ENCODE results near the gene HOXD3. TPM values are rescaled to one million over a fixed set of nuclear protein-coding genes. Genes with fewer than 3 reads are reported as not detected.

Gene HOXD3
- total RNA-seq, 3 donors from 2014 or later (not counting 1 experiment from before 2014, with no cell fraction given), result not detected

DNA sequence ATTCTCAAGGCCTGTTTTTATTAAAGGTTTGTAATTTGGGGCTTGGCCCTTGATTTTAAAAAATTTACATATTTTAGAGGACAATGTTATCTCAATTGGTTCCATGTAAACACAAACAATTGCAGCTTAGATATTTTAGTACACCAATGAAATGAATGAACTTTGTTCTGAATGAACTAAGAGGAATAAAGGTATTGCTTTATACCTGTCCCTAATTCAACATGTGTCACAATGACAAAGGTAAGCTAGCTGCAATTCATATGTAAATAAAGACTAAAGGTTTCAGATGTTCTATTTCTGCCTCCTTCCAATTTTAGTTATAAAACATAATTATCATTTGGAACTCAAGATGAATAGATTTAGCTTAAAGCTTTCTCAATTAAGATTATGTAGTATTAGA is 42.8 kb downstream of the HOXD3 start:
- DNase-seq (no peak), ATAC-seq (no peak)
- H3K4me3 ChIP-seq (ENCODE audit: low read length), result no peak overlapping the region
- Mint-ChIP-seq H3K4me3 (no peak overlapping the region), H3K27me3 (ENCODE audit: low read depth in 2 of 2) (peaks cover 30 to 46% of the 10 kb centered on the region in 2 donors), H3K4me1 (no peaks in the 10 kb centered on the region), H3K36me3 (no peaks in the 10 kb centered on the region), H3K27ac (no peak overlapping the region), H3K9me3 (peaks cover 0 to 3% of the 10 kb centered on the region in 2 donors)
- intact Hi-C loops (cut with micrococcal nuclease), result no loop called here
- TF ChIP-seq, protein P1, sequence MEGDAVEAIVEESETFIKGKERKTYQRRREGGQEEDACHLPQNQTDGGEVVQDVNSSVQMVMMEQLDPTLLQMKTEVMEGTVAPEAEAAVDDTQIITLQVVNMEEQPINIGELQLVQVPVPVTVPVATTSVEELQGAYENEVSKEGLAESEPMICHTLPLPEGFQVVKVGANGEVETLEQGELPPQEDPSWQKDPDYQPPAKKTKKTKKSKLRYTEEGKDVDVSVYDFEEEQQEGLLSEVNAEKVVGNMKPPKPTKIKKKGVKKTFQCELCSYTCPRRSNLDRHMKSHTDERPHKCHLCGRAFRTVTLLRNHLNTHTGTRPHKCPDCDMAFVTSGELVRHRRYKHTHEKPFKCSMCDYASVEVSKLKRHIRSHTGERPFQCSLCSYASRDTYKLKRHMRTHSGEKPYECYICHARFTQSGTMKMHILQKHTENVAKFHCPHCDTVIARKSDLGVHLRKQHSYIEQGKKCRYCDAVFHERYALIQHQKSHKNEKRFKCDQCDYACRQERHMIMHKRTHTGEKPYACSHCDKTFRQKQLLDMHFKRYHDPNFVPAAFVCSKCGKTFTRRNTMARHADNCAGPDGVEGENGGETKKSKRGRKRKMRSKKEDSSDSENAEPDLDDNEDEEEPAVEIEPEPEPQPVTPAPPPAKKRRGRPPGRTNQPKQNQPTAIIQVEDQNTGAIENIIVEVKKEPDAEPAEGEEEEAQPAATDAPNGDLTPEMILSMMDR (IDR thresholded peaks at IDR 0.05), result no peak
- H3K4me1 ChIP-seq (ENCODE audit: control insufficient read depth, insufficient read depth, low read length), result no peaks in the 10 kb centered on the region
- no peaks in the 10 kb centered on the region for H3K36me3 ChIP-seq (ENCODE audit: control insufficient read depth, insufficient read depth, low read length)
- no peak overlapping the region for H3K27ac ChIP-seq (ENCODE audit: low read length)
- no peaks in the 10 kb centered on the region for H3K9me3 ChIP-seq (ENCODE audit: control insufficient read depth, insufficient read depth, low read length)
- H3K27me3 ChIP-seq (ENCODE audit: control insufficient read depth, insufficient read depth, low read length), result peaks cover 12% of the 10 kb centered on the region

DNA sequence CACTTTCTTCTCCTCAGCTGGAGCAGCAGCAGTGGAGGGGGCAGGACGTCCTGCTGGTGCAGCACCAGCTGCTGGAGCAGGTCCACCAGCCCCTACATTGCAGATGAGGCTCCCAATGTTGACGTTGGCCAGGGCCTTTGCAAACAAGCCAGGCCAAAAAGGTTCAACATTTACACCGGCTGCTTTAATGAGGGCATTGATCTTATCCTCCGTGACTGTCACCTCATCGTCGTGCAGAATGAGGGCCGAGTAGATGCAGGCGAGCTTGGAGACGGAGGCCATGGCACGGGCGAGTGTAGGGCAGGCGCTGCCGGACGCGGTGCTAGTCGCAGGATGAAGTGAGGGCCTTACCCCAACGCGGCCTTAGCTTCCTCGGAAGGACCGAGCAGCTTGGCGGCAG is 43.9 kb downstream of the HOXD3 start:
- TF ChIP-seq, protein P1 (IDR thresholded peaks at IDR 0.05), result no peak
- peaks cover 9% of the 10 kb centered on the region for H3K27me3 ChIP-seq (ENCODE audit: control insufficient read depth, insufficient read depth, low read length)
- Mint-ChIP-seq H3K4me3 (no peak overlapping the region), H3K4me1 (no peaks in the 10 kb centered on the region), H3K36me3 (no peaks in the 10 kb centered on the region), H3K27me3 (ENCODE audit: low read depth in 2 of 2) (peaks cover 28 to 44% of the 10 kb centered on the region in 2 donors), H3K27ac (no peak overlapping the region), H3K9me3 (peaks cover 0 to 3% of the 10 kb centered on the region in 2 donors)
- H3K4me1 ChIP-seq (ENCODE audit: control insufficient read depth, insufficient read depth, low read length), result no peaks in the 10 kb centered on the region
- no peaks in the 10 kb centered on the region for H3K9me3 ChIP-seq (ENCODE audit: control insufficient read depth, insufficient read depth, low read length)
- intact Hi-C loops (cut with micrococcal nuclease), result no loop called here
- DNase-seq, result no peak
- 81% methylated on average over 21 of the region's 21 CpGs for WGBS (ENCODE audit: insufficient coverage)
- no peak overlapping the region for H3K4me3 ChIP-seq (ENCODE audit: low read length)
- H3K27ac ChIP-seq (ENCODE audit: low read length), result no peak overlapping the region
- H3K36me3 ChIP-seq (ENCODE audit: control insufficient read depth, insufficient read depth, low read length), result no peaks in the 10 kb centered on the region
- ATAC-seq, result no peak

DNA sequence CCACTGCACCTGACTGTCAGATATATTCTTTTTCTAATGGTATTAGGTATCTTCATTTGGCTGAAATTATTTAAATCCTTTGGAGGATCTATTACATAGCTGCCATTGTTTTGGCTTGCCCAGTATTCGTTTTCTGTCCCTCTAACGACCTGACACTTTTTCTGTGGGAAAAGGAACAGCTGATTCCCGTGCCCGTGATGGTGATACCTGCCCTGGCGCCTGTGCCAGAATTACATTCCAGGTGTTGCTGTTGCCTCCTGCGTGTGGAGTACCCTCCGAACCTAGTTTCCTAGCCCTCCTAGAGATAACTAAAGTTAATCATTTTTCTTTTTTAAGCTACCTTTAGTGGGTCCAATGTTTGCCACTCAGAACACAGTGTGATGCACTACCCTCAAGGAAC is 45.4 kb downstream of the HOXD3 start:
- WGBS (ENCODE audit: insufficient coverage), result 93% methylated on average over 7 of the region's 7 CpGs

DNA sequence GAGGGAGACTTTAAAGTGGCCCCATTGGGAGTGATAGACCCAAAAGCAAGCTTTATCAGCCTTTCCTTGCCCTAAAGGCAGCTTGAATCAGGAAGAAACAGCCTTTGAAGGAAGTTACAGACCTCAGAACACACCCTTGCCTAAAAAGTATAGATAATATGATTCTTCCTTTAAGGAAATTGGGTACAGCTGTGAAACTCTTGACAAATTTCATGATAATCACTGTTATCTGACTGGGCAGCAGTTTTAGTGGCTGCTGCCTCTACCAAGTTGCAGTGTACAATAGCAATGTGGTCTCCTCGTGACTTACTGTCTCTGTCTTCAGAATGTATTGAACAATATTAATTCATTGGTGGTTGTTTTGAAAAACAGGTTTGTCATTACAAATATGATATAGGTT is 48.0 kb downstream of the HOXD3 start:
- no peaks in the 10 kb centered on the region for H3K4me1 Mint-ChIP-seq
- TF ChIP-seq, protein P1 (IDR thresholded peaks at IDR 0.05), result no peak
- Histone ChIP-seq H3K36me3 (ENCODE audit: control insufficient read depth, insufficient read depth, low read length) (no peaks in the 10 kb centered on the region), H3K27me3 (ENCODE audit: control insufficient read depth, insufficient read depth, low read length) (peaks cover 2% of the 10 kb centered on the region), H3K9me3 (ENCODE audit: control insufficient read depth, insufficient read depth, low read length) (no peaks in the 10 kb centered on the region), H3K4me3 (ENCODE audit: low read length) (no peak overlapping the region), H3K4me1 (ENCODE audit: control insufficient read depth, insufficient read depth, low read length) (no peaks in the 10 kb centered on the region), H3K27ac (ENCODE audit: low read length) (no peak overlapping the region)
- H3K36me3 Mint-ChIP-seq, result no peaks in the 10 kb centered on the region
- no peak overlapping the region for H3K27ac Mint-ChIP-seq
- H3K4me3 Mint-ChIP-seq, result no peak overlapping the region
- H3K9me3 Mint-ChIP-seq, result no peaks in the 10 kb centered on the region
- peaks cover 19 to 38% of the 10 kb centered on the region in 2 donors for H3K27me3 Mint-ChIP-seq (ENCODE audit: low read depth in 2 of 2)
- intact Hi-C loops (cut with micrococcal nuclease), result no loop called here
- no peak for DNase-seq
- 93% methylated on average over 1 of the region's 1 CpG for WGBS (ENCODE audit: insufficient coverage)
- ATAC-seq, result no peak

More for the DNA sequence above, 45.4 kb downstream of the HOXD3 start:
- ATAC-seq, result no peak
- no peak overlapping the region for H3K27ac Mint-ChIP-seq
- peaks cover 4% of the 10 kb centered on the region for H3K27me3 ChIP-seq (ENCODE audit: control insufficient read depth, insufficient read depth, low read length)
- H3K4me1 Mint-ChIP-seq, result no peaks in the 10 kb centered on the region
- TF ChIP-seq, protein P1 (IDR thresholded peaks at IDR 0.05), result no peak
- peaks cover 19 to 33% of the 10 kb centered on the region in 2 donors for H3K27me3 Mint-ChIP-seq (ENCODE audit: low read depth in 2 of 2)
- no peaks in the 10 kb centered on the region for H3K9me3 Mint-ChIP-seq
- H3K4me3 Mint-ChIP-seq, result no peak overlapping the region
- intact Hi-C loops (cut with micrococcal nuclease), result no loop called here
- no peak overlapping the region for H3K4me3 ChIP-seq (ENCODE audit: low read length)
- H3K4me1 ChIP-seq (ENCODE audit: control insufficient read depth, insufficient read depth, low read length), result no peaks in the 10 kb centered on the region
- no peaks in the 10 kb centered on the region for H3K9me3 ChIP-seq (ENCODE audit: control insufficient read depth, insufficient read depth, low read length)
- no peak overlapping the region for H3K27ac ChIP-seq (ENCODE audit: low read length)
- no peaks in the 10 kb centered on the region for H3K36me3 ChIP-seq (ENCODE audit: control insufficient read depth, insufficient read depth, low read length)
- no peaks in the 10 kb centered on the region for H3K36me3 Mint-ChIP-seq
- no peak for DNase-seq
